HepG2 (cell line): ENCODE results near the gene GPR152. TPM values are rescaled to one million over a fixed set of nuclear protein-coding genes. Genes with fewer than 3 reads are reported as not detected.

Experiments
- ASH2L ChIP-seq: fragments of 300-600, 200-600 bp; sonication (generic); IDR thresholded peaks from 2 replicates; pipeline ENCODE4 v1.7.0; 2017; ENCODE audit warnings: low read depth, mild to moderate bottlenecking, moderate library complexity, mixed read lengths, low read length; ENCODE audit not compliant: insufficient read length
- BRF2 ChIP-seq: sonication (generic); formaldehyde crosslinking; IDR thresholded peaks from 2 replicates; pipeline ENCODE4 v1.8.1; 2022; ENCODE audit warnings: mild to moderate bottlenecking, missing genetic modification reagents
- ETV6 ChIP-seq: sonication (generic); formaldehyde crosslinking; conservative IDR thresholded peaks from 2 replicates; pipeline ENCODE4 v1.4.0; 2020; ENCODE audit warnings: missing genetic modification reagents
- HOXA9 ChIP-seq: sonication (generic); formaldehyde crosslinking; IDR thresholded peaks from 2 replicates; pipeline ENCODE4 v1.8.1; 2022; ENCODE audit warnings: missing genetic modification reagents, mild to moderate bottlenecking, moderate library complexity, borderline replicate concordance
- KLF16 ChIP-seq, 2 experiments: sonication (generic) in 1 of 2; formaldehyde crosslinking in 1 of 2; IDR thresholded peaks; 2 replicates each; pipeline versions ENCODE4 v1.6.1 to v1.8.0; 2016 to 2023; ENCODE audit warnings: missing genetic modification reagents in 2 of 2, missing compliant biosample characterization in 1 of 2
- KMT2A ChIP-seq: sonication (generic); formaldehyde crosslinking; IDR thresholded peaks from 2 replicates; pipeline ENCODE4 v1.4.0; 2020; ENCODE audit warnings: missing genetic modification reagents
- MEIS2 ChIP-seq: sonication (generic); formaldehyde crosslinking; IDR thresholded peaks from 2 replicates; pipeline ENCODE4 v1.9.0; 2021; ENCODE audit warnings: mild to moderate bottlenecking, missing genetic modification reagents
- NFAT5 ChIP-seq: sonication (generic); formaldehyde crosslinking; IDR thresholded peaks from 2 replicates; pipeline ENCODE4 v1.4.0; 2020; ENCODE audit warnings: missing genetic modification reagents
- NR2C2 ChIP-seq: sonication (generic); formaldehyde crosslinking; IDR thresholded peaks from 2 replicates; pipeline ENCODE4 v1.4.0; 2020; ENCODE audit warnings: missing genetic modification reagents, mild to moderate bottlenecking, moderate library complexity, borderline replicate concordance
- PHF21A ChIP-seq: sonication (generic); formaldehyde crosslinking; IDR thresholded peaks from 2 replicates; pipeline ENCODE4 v1.5.0; 2020; ENCODE audit warnings: mild to moderate bottlenecking, missing genetic modification reagents
- RBFOX2 ChIP-seq: fragments of 200-400 bp; formaldehyde crosslinking; IDR thresholded peaks from 2 replicates; pipeline ENCODE4 v1.6.1; 2017; ENCODE audit warnings: low read depth, mild to moderate bottlenecking, low read length
- SALL2 ChIP-seq: sonication (generic); formaldehyde crosslinking; IDR thresholded peaks from 2 replicates; pipeline ENCODE4 v1.8.1; 2023; ENCODE audit warnings: mild to moderate bottlenecking, missing genetic modification reagents, inconsistent platforms
- SMAD1 ChIP-seq: sonication (generic); formaldehyde crosslinking; IDR thresholded peaks from 2 replicates; pipeline ENCODE4 v1.4.0; 2020; ENCODE audit warnings: missing genetic modification reagents, low read depth, mild to moderate bottlenecking, borderline replicate concordance
- TOPORS ChIP-seq: sonication (generic); formaldehyde crosslinking; IDR thresholded peaks from 2 replicates; pipeline ENCODE4 v1.8.0; 2023; ENCODE audit warnings: mild to moderate bottlenecking, missing genetic modification reagents
- ZMYM4 ChIP-seq: sonication (generic); formaldehyde crosslinking; IDR thresholded peaks from 2 replicates; pipeline ENCODE4 v1.8.1; 2023; ENCODE audit warnings: mild to moderate bottlenecking, missing genetic modification reagents
- polyA plus RNA-seq, 8 experiments: library from polyadenylated mRNA; depleted of rRNA in 3 of 8; stranded (reverse) in 7 of 8; unstranded in 1 of 8; fragments of >200 nt; fragmentation: Illumina TruSeq in 4 of 8; extraction: Trizol in 4 of 8; gene quantifications; 2 replicates each; pipeline versions ENCODE4 v1.2.1 to v1.2.3, GENCODE V29; 2011 to 2016; ENCODE audit warnings: low read depth in 4 of 8, missing spikeins in 1 of 8, mixed read lengths in 1 of 8; ENCODE audit not compliant: insufficient read depth in 1 of 8
- total RNA-seq, 5 experiments: library from RNA; depleted of rRNA; stranded (reverse); fragments of >200 nt; fragmentation: Illumina TruSeq; extraction: Trizol; gene quantifications; 2 replicates each; pipeline ENCODE4 v1.2.3, GENCODE V29; 2016; ENCODE audit warnings: low read depth in 1 of 5
- TF ChIP-seq, protein P1 (sequence below): sonication (generic); formaldehyde crosslinking; conservative IDR thresholded peaks from 2 replicates; pipeline ENCODE4 v1.4.0; 2020; ENCODE audit warnings: mild to moderate bottlenecking, missing genetic modification reagents, moderate library complexity
- TF ChIP-seq, protein P2 (sequence below): sonication (generic); formaldehyde crosslinking; IDR thresholded peaks from 2 replicates; pipeline ENCODE4 v1.5.1; 2020; ENCODE audit warnings: missing genetic modification reagents, mild to moderate bottlenecking, borderline replicate concordance

The GPR152 gene
- total and polyA plus RNA-seq, 2 of the 13 experiments (the other 11 are each of a cell fraction or from before 2014, with no cell fraction given): not detected

- TF ChIP-seq NFAT5 (CRISPR knock-in tag) (0 out of 2 replicates have a peak, but pooled peaks have one; percentile 18), KMT2A (CRISPR knock-in tag) (peak; percentile 57; the same call in 1 of the 2 replicates), ETV6 (no peak), KLF16 (CRISPR knock-in tag; IDR thresholded peaks at IDR 0.05) (peak in 1 of 2 experiments; percentile 24; a peak in 1 of 4 replicates), TOPORS (CRISPR knock-in tag) (no peak), ASH2L (peak; percentile 25), NR2C2 (0 out of 2 replicates have a peak, but pooled peaks have one; percentile 28), BRF2 (CRISPR knock-in tag) (no peak), SALL2 (CRISPR knock-in tag) (peak; percentile 21; the same call in 1 of the 2 replicates), ZMYM4 (peak; percentile 47; the same call in 1 of the 2 replicates), SMAD1 (CRISPR knock-in tag) (0 out of 2 replicates have a peak, but pooled peaks have one; percentile 39), HOXA9 (CRISPR knock-in tag) (0 out of 2 replicates have a peak, but pooled peaks have one; percentile 64), MEIS2 (CRISPR knock-in tag) (0 out of 2 replicates have a peak, but pooled peaks have one; percentile 16), PHF21A (CRISPR knock-in tag) (no peak; the same call in 1 of the 2 replicates), RBFOX2 (peak; percentile 84)
- TF ChIP-seq, protein P1, sequence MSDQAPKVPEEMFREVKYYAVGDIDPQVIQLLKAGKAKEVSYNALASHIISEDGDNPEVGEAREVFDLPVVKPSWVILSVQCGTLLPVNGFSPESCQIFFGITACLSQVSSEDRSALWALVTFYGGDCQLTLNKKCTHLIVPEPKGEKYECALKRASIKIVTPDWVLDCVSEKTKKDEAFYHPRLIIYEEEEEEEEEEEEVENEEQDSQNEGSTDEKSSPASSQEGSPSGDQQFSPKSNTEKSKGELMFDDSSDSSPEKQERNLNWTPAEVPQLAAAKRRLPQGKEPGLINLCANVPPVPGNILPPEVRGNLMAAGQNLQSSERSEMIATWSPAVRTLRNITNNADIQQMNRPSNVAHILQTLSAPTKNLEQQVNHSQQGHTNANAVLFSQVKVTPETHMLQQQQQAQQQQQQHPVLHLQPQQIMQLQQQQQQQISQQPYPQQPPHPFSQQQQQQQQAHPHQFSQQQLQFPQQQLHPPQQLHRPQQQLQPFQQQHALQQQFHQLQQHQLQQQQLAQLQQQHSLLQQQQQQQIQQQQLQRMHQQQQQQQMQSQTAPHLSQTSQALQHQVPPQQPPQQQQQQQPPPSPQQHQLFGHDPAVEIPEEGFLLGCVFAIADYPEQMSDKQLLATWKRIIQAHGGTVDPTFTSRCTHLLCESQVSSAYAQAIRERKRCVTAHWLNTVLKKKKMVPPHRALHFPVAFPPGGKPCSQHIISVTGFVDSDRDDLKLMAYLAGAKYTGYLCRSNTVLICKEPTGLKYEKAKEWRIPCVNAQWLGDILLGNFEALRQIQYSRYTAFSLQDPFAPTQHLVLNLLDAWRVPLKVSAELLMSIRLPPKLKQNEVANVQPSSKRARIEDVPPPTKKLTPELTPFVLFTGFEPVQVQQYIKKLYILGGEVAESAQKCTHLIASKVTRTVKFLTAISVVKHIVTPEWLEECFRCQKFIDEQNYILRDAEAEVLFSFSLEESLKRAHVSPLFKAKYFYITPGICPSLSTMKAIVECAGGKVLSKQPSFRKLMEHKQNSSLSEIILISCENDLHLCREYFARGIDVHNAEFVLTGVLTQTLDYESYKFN (CRISPR knock-in tag): peak; percentile 22; the same call in 1 of the 2 replicates
- TF ChIP-seq, protein P2, sequence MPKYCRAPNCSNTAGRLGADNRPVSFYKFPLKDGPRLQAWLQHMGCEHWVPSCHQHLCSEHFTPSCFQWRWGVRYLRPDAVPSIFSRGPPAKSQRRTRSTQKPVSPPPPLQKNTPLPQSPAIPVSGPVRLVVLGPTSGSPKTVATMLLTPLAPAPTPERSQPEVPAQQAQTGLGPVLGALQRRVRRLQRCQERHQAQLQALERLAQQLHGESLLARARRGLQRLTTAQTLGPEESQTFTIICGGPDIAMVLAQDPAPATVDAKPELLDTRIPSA (CRISPR knock-in tag): peak; percentile 68; the same call in 1 of the 2 replicates
These were observed 12.1 kb upstream of the GPR152 start (continued) for GRCh38 chr11:67464411-67465188.
